GM19397 (cell line): Measurements from ENCODE around the gene PRRG1.
"Not testable (repeated sequence)": the region's sequence is repeated elsewhere in the genome, so short reads cannot be mapped to it uniquely, and the experiment has no call there.

ENCODE experiments used
- ATAC-seq: cut with Tn5 transposase; IDR thresholded peaks from one replicate; pipeline ENCODE4 v1.9.1; 2021; ENCODE audit warnings: mild to moderate bottlenecking, moderate library complexity; ENCODE audit not compliant: unreplicated experiment

PRRG1 gene

GRCh38 chrX:37349221-37350033 is at the start of gene PRRG1:
Gene PRRG1, plus strand, starts transcription at chrX:37349364. Its CDS starts 56,886 bp downstream, at chrX:37406250.
- ATAC-seq, result no peak

DNA sequence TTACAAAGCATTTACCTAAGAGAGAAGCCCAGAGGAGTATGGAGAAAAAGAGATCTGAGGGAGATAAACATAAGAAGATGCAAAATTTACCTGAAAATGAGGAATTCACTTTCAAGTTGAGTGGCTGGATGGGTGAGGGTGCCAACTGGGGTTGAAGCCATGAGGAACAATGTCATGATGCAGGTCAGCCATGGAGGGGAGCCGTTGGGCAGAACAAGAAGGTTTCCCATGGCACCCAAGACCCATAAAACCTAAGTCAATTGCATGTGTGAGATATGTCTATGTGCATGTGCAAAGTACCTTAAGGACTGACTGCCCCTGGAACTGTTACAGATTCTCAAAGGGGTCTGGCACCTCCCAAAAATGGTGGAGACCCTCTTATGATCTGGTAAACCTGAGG is 46.6 kb upstream of the PRRG1 start:
- no peak for ATAC-seq

GRCh38 chrX:37305238-37305637 is 43.9 kb upstream of the PRRG1 start:
- ATAC-seq, result not testable (repeated sequence)

- ATAC-seq, result no peak
Measured at GRCh38 chrX:37314531-37314930, 34.6 kb upstream of the PRRG1 start.

GRCh38 chrX:37315511-37316248 is 33.5 kb upstream of the PRRG1 start:
- ATAC-seq, result no peak

GRCh38 chrX:37320541-37321203 is 28.5 kb upstream of the PRRG1 start:
- ATAC-seq, result no peak

DNA sequence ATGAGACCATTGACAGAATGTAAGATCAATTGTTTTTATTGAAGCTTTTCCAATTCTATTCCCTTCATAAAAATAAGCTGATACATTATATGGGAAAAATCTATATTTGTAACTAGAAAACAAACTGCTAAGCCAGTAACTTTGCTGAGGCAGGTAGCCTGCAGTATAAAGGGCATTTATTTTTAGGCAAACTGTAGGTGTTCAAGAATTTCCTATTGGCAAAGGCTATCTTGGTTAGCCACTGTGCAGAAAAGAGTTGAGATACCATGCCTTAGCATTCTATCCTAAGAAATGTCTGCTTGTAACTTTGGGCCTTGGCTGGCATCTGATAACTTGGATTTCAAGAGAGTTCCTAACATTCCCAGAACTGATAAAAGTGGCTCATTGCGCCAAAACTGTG is 18.5 kb upstream of the PRRG1 start:
- ATAC-seq, result no peak

DNA sequence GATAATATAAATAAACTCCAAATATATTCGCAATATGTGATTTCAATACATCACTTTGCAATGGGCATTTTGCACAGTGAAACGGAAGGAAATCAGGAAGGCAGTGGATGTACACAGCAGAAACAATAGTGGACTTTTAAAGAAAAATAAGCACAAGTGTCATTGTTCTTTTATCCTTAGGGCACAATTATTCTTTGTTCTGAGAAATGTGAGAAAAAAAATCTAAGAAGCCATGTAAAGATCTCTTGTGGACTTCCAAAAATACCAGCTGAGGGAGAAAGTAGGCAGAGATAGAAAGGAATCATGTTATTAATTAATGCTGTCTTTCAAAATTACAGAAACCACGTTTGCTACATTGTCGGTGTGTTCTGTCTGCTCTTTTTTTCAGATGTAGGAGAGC is 17.6 kb upstream of the PRRG1 start:
- ATAC-seq, result no peak

DNA sequence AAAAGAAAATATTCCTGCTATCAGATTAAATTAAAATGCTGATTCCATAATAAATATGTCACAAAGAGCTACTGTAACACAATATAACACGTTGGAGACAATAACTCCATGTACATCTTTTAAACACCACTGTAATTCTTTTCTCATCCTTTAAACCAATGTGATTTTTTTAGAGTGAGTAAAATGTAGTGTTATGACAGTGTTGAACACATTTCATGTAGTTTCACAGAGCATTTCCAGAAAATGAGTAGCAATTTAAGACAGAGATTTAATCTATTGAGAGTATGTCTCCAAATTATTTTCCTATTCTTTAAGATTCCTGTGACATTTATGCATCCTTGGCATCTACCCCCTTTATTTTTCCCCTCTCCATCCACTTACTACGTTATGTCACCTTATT is 17.1 kb upstream of the PRRG1 start:
- ATAC-seq, result no peak

- ATAC-seq, result no peak
Measured at GRCh38 chrX:37332987-37333658, 16.0 kb upstream of the PRRG1 start.

DNA sequence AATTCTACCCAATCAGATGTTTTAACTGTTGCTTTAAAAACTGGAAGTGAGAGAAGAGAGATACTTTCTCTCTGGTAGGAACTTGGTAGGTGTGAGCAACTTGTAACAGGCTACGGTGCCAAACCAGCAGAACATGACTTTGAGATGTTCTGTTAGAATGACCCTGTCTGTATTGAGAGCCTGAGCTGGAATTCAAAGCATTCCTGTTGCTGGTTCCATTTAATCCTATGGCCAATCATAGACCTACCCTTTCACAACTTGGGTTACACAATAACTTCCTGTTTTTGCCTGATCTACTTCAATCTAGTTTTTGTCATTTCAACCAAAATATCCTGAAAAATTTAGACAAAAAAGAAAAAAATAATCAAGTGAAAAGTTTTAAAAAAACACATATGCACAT is 1.7 kb upstream of the PRRG1 start:
- ATAC-seq, result no peak

DNA sequence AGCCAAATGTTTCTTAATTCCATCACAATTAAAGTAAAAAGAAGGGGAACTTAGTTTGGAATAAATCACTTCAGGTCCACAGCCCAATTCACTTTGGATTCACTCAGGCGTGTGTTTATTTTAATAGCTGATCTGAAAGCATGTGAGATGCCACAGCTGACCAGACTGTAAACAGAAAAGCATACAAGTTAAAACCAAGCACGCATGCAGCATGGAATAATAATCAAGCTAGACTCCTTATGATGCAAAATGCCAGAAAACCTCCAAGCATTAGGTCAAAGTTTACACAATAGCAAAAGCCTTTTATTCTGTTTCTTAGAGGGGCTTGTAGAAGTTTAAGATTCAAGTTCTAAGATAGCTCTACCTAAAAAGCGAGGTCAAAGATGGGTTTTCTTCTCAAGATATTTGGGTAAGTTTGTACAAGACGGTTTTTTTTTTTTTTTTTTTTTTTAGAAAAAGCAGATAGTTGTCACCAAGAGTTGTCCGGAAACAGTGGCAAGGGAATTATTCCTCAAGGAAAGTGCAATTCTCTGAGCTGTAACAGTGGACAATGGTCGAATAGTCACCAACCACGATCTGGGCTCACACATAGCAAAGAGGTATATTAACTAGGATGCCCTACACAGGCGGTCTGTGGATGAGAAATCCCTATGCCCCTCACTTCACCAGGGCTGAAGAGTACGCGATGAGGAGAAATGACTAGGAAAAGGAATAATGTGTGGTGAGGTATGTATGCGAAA is 763 bp upstream of the PRRG1 start:
- no peak for ATAC-seq

- no peak for ATAC-seq
Measured at GRCh38 chrX:37348971-37349220, 268 bp upstream of the PRRG1 start.

DNA sequence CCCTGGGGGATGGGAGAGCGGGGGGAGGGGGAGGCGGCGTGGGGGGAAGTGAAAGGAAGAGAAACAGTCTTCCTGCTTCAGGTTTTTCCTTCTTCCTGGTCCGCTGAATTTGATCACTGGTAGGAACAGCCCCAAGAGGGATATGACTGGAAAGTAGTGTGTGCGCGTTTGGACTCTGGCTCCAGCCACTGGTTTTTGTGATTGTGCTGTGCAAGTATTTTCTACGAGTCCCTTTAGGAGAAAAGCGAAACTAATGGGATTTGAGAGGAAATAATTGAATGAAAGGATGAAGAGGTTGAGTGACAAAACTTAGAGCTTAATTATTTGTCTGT is 836 bp downstream of the PRRG1 start:
- ATAC-seq, result no peak

DNA sequence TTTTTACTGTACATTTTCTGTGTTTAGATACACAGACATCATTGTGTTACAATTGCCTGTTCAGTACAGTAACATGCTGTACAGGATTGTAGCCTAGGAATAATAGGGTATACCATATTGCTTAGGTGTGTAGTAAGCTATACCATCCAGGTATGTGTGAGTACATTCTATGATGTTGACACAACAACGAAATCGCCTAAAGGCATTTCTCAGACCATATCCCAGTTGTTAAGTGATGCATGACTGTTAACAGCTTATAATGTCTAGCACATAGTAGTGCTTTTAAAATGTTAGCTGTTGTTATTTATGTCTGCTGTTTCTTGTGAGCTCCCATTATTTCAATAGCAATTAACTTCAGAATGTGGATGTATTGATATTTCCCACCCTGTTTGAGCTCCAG is 4.5 kb downstream of the PRRG1 start:
- no peak for ATAC-seq

GRCh38 chrX:37357436-37357835 is 8.3 kb downstream of the PRRG1 start:
- no peak for ATAC-seq

DNA sequence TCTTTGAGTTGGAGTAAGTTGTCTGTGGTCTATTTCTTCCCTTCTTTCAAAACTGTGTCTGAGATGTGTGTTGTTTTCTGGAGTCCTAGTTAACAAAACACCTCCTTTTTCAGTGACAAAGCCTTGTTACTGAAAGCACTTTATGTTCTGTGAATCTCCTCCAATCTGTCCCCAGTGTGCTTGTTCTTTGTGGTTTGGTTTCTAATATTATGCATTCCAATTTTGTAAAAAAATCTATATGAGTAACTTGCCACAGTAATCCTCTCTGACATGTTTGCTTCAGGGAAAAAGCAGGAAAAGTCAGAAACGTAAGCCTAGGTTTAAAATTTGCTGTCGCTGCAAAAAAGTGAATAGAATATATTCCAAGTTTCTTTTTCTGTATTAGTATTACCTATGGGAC is 12.4 kb downstream of the PRRG1 start:
- no peak for ATAC-seq

GRCh38 chrX:37364666-37365065 is 15.5 kb downstream of the PRRG1 start:
- no peak for ATAC-seq

- no peak for ATAC-seq
Measured at GRCh38 chrX:37367946-37368345, 18.8 kb downstream of the PRRG1 start.

- ATAC-seq, result no peak
Measured at GRCh38 chrX:37370499-37371141, 21.5 kb downstream of the PRRG1 start.
